Skin epidermis (tissue), 12 donors: ENCODE data around the gene MED9.
"Not testable (repeated sequence)": the region's sequence is repeated elsewhere in the genome, so short reads cannot be mapped to it uniquely, and the experiment has no call there.

Experiments
- H3K27ac ChIP-seq, 21 experiments: fragments of 200-600 bp; sonication (generic) in 11 of 21; one replicate each; pipeline ENCODE4 v1.5.0; 2020; ENCODE audit warnings: mild to moderate bottlenecking in 3 of 21, inconsistent platforms in 2 of 21, moderate library complexity in 2 of 21
- H3K4me3 ChIP-seq, 7 experiments: fragments of 200-600 bp; sonication (generic) in 2 of 7; one replicate each; pipeline ENCODE4 v1.5.0; 2020; ENCODE audit warnings: inconsistent platforms in 2 of 7, mild to moderate bottlenecking in 2 of 7, moderate library complexity in 1 of 7

The MED9 gene, protein sequence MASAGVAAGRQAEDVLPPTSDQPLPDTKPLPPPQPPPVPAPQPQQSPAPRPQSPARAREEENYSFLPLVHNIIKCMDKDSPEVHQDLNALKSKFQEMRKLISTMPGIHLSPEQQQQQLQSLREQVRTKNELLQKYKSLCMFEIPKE

GRCh38 chr17:17476865-17477467 lies at the start of gene MED9:
Gene MED9 (plus strand): TSS chr17:17477000. CDS start chr17:17477042, 42 bp downstream.
- Histone ChIP-seq H3K4me3 (peak within 1 kb of the TSS; percentile 62 to 96 (median 91)), H3K27ac (peak within 1 kb of the TSS; percentile 80 to 98 (median 93))

DNA sequence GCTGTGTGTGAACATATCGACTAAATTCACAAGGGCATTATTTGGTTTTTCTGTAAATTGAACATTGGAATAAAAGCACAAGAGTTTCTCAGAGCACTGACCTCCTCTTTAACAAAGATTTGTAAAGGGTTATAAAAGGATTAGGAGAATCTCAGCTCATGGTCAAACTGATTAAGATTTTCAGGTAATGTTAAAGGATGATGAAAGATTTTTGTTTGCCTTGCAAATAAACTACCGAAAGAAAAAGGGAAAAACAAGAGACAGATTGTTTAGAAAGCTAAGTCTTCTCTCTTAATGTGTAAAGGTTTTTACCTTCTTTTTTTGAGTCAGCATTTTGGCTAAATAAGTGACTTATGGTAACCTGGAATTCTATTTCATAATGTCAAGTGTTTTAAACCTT lies 47.6 kb upstream of the MED9 start:
- Histone ChIP-seq H3K4me3 (no peak overlapping the region), H3K27ac (no peak overlapping the region)

DNA sequence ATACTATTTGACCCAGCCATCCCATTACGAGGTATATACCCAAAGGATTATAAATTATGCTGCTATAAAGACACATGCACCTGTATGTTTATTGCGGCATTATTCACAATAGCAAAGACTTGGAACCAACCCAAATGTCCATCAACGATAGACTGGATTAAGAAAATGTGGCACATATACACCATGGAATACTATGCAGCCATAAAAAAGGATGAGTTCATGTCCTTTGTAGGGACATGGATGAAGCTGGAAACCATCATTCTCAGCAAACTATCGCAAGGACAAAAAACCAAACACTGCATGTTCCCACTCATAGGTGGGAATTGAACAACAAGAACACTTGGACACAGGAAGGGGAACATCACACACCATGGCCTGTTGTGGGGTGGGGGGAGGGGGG lies 45.9 kb upstream of the MED9 start:
- H3K27ac ChIP-seq: not testable (repeated sequence)

DNA sequence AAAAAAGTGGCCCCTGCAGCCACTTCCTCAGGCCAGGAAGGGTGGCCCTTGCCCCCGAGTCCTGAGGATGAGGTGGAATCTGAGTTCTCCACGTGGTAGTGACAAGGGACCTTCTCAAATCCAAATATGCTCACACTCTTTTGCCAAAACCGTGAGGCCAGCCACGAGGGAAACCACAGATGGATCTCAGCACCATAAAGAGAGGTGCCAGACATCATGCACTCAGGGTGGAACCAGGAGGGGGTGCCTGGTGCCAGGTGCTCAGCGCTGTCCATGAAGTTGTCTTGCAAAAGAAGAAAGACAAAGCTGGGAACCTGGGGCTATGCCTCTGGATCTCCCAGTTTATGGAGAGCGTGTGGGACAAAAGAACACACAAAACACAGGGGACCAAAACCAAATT lies 45.2 kb upstream of the MED9 start:
- Histone ChIP-seq H3K27ac (no peak overlapping the region), H3K4me3 (no peak overlapping the region)

More for the DNA sequence above, 45.9 kb upstream of the MED9 start:
- not testable (repeated sequence) for H3K4me3 ChIP-seq

GRCh38 chr17:17433000-17433703 lies 43.6 kb upstream of the MED9 start:
- H3K27ac ChIP-seq: peak overlapping the region in 1 of 21 experiments; percentile 12
- H3K4me3 ChIP-seq: no peak overlapping the region

- Histone ChIP-seq H3K4me3 (no peak overlapping the region), H3K27ac (peak overlapping the region in 3 of 21 experiments; percentile 1 to 22 (median 9))
Measured at GRCh38 chr17:17434477-17434876, 42.3 kb upstream of the MED9 start.

GRCh38 chr17:17435323-17435722 lies 41.5 kb upstream of the MED9 start:
- peak overlapping the region in 7 of 21 experiments; percentile 9 to 70 (median 25) for H3K27ac ChIP-seq
- H3K4me3 ChIP-seq: no peak overlapping the region

DNA sequence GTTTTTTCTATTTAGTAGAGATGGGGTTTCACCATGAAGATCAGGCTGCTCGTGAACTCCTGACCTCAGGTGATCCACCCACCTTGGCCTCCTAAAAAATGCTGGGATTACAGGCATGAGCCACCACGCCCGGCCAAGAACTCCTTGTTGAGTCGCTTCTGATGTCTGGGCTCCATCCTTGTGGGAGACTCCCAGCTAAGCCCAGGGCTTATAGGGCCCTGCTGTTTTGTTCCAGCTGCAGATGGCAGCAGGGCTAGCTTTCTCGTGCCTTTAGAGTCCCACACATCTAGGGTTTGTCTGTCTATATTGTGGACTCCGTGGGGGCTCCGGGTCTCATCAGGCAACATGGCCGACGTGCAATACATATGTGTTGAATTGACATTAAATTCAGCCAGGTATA lies 39.3 kb upstream of the MED9 start:
- H3K4me3 ChIP-seq: no peak overlapping the region
- H3K27ac ChIP-seq: no peak overlapping the region

DNA sequence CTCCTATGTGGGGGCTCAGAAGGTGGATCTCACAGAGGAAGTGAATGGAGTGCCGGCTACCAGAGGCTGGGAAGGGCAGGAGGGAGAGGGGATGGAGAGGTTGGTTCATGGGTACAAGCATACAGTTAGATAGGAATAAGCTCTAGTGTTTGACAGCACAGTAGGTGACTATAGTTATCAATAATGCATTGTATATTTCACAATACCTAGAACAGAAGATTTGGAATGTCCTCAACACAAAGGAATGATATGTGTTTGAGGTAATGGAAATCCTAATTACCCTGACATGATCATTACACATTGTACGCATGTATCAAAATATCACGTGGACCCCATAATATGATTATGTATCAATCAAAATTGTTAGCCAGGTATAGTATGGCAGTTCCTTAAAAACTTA lies 38.9 kb upstream of the MED9 start:
- no peak overlapping the region for H3K4me3 ChIP-seq
- no peak overlapping the region for H3K27ac ChIP-seq

- H3K4me3 ChIP-seq: no peak overlapping the region
- H3K27ac ChIP-seq: peak overlapping the region in 14 of 21 experiments; percentile 13 to 72 (median 36)
Measured at GRCh38 chr17:17440010-17440843, 36.6 kb upstream of the MED9 start.

GRCh38 chr17:17440938-17441675 lies 35.7 kb upstream of the MED9 start:
- Histone ChIP-seq H3K4me3 (no peak overlapping the region), H3K27ac (peak overlapping the region in 14 of 21 experiments; percentile 14 to 72 (median 44))

- no peak overlapping the region for H3K4me3 ChIP-seq
- H3K27ac ChIP-seq: peak overlapping the region in 13 of 21 experiments; percentile 5 to 83 (median 42)
Measured at GRCh38 chr17:17443173-17443572, 33.6 kb upstream of the MED9 start.

- H3K27ac ChIP-seq: peak overlapping the region in 10 of 21 experiments; percentile 2 to 83 (median 40)
- no peak overlapping the region for H3K4me3 ChIP-seq
Measured at GRCh38 chr17:17445296-17445924, 31.4 kb upstream of the MED9 start.

- H3K27ac ChIP-seq: peak overlapping the region in 10 of 21 experiments; percentile 8 to 83 (median 60)
- no peak overlapping the region for H3K4me3 ChIP-seq
Measured at GRCh38 chr17:17445925-17446665, 30.7 kb upstream of the MED9 start.

GRCh38 chr17:17446666-17447155 lies 30.1 kb upstream of the MED9 start:
- peak overlapping the region in 11 of 21 experiments; percentile 2 to 83 (median 56) for H3K27ac ChIP-seq

GRCh38 chr17:17447264-17447663 lies 29.5 kb upstream of the MED9 start:
- no peak overlapping the region for H3K4me3 ChIP-seq
- peak overlapping the region in 9 of 21 experiments; percentile 2 to 83 (median 57) for H3K27ac ChIP-seq

More at GRCh38 chr17:17446666-17447155, 30.1 kb upstream of the MED9 start:
- H3K4me3 ChIP-seq: no peak overlapping the region

DNA sequence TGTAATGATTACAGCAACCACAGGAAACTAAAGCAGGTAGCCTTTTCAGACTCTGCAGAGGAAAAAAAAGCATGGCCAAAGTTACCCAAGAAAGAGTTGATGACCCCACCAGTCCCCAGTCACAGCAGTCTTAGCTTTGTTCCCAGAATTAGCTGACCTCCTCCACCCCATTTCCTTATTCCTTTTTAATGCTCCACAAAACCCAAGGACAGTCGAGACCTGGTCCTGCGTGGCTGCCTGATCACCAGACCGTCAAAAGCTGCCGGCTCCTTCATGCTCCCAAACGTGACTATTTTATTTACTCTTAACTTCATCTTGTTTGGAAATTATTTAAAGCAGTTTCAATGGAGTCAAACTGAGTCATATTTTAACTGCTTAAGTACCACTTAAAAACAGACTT lies 28.7 kb upstream of the MED9 start:
- no peak overlapping the region for H3K4me3 ChIP-seq
- H3K27ac ChIP-seq: no peak overlapping the region

GRCh38 chr17:17448723-17449122 lies 28.1 kb upstream of the MED9 start:
- Histone ChIP-seq H3K4me3 (no peak overlapping the region), H3K27ac (no peak overlapping the region)
